A549 (cell line): ENCODE results near the gene ALDH1B1. TPM values are rescaled to one million over a fixed set of nuclear protein-coding genes. Genes with fewer than 3 reads are reported as not detected.
"Not testable (repeated sequence)": the region's sequence is repeated elsewhere in the genome, so short reads cannot be mapped to it uniquely, and the experiment has no call there.

Experiments used
- ATAC-seq, 2 experiments: fragments of 200-7000 bp in 1 of 2; fragments of >200 bp in 1 of 2; cut with Nextera tagmentation in 1 of 2; cut with Tn5 transposase in 1 of 2; 3 replicates each; pipeline versions ENCODE4 v1.8.0 to v1.9.1; 2018 to 2020; ENCODE audit warnings: mild to moderate bottlenecking in 1 of 2, moderate library complexity in 1 of 2
- CTCF ChIA-PET: fragments of 300-600 bp; sonication (Branson Sonifier 250); formaldehyde crosslinking; extraction: SDS; loops from one replicate; lab custom pipeline; 2021; ENCODE audit warnings: antibody characterized with exemption, inconsistent platforms; lab: Yijun Ruan, JAX
- POLR2A ChIA-PET: fragments of 350-600 bp; formaldehyde crosslinking; extraction: SDS; loops from one replicate; lab custom pipeline; 2021; ENCODE audit warnings: antibody characterized with exemption, inconsistent platforms; lab: Yijun Ruan, JAX
- DNase-seq, 2 experiments: peaks; one replicate each; pipeline versions ENCODE4 v3.0.0 to v3.0.0-alpha.2; 2011 to 2016; ENCODE audit warnings: low read depth in 1 of 2, low spot score in 1 of 2
- FAIRE-seq: peaks from 2 replicates; lab custom pipeline; 2011; peaks lifted over from hg19 to GRCh38; lab: Jason Lieb, UNC
- H3K27ac ChIP-seq, 2 experiments: fragments of >200 bp; sonication (Bioruptor Twin); formaldehyde crosslinking; 3 replicates each; pipeline ENCODE4 v1.5.1; 2016 to 2017
- H3K4me1 ChIP-seq: fragments of >200 bp; sonication (Bioruptor Twin); formaldehyde crosslinking; 3 replicates; pipeline ENCODE4 v1.6.1; 2016
- H3K4me2 ChIP-seq: fragments of >200 bp; sonication (Bioruptor Twin); formaldehyde crosslinking; 3 replicates; pipeline ENCODE4 v1.6.1; 2016
- H3K4me3 ChIP-seq: fragments of >200 bp; sonication (Bioruptor Twin); formaldehyde crosslinking; 3 replicates; pipeline ENCODE4 v1.5.1; 2016
- H3K9me3 ChIP-seq: fragments of >200 bp; sonication (Bioruptor Twin); formaldehyde crosslinking; 3 replicates; pipeline ENCODE4 v1.6.1; 2016
- GATA3 ChIP-seq: IDR thresholded peaks from 2 replicates; pipeline ENCODE4 v1.6.1; 2012; ENCODE audit warnings: borderline replicate concordance
- HDAC2 ChIP-seq: fragments of 200-600 bp; sonication (generic); IDR thresholded peaks from 2 replicates; pipeline ENCODE4 v1.6.1; 2016
- KDM1A ChIP-seq: fragments of 200-600 bp; sonication (generic); IDR thresholded peaks from 2 replicates; pipeline ENCODE4 v1.6.1; 2016; ENCODE audit warnings: low read depth, mild to moderate bottlenecking
- MAFK ChIP-seq: fragments of 450-650 bp; IDR thresholded peaks from 2 replicates; pipeline ENCODE4 v1.6.1; 2014; ENCODE audit not compliant: partially characterized antibody
- NFE2L2 ChIP-seq: fragments of 150-350 bp; conservative IDR thresholded peaks from 2 replicates; pipeline ENCODE4 v1.6.1; 2014; ENCODE audit warnings: low read length
- NPAS2 ChIP-seq: fragments of 250-450 bp; sonication (Bioruptor Pico); IDR thresholded peaks from 2 replicates; pipeline ENCODE4 v1.8.0; 2022; ENCODE audit warnings: mild to moderate bottlenecking, moderate library complexity, borderline replicate concordance
- RAD21 ChIP-seq, 2 experiments: fragments of >200 bp in 1 of 2; sonication (Bioruptor Twin) in 1 of 2; formaldehyde crosslinking in 1 of 2; IDR thresholded peaks in 1 of 2; conservative IDR thresholded peaks in 1 of 2; 2 replicates in 1 of 2; 3 replicates in 1 of 2; pipeline ENCODE4 v1.6.1; 2012 to 2018; ENCODE audit warnings: inconsistent platforms in 1 of 2
- SREBF2 ChIP-seq: fragments of 450-650 bp; IDR thresholded peaks from 2 replicates; pipeline ENCODE4 v1.6.1; 2014; ENCODE audit warnings: mild to moderate bottlenecking, moderate library complexity
- TFCP2L1 ChIP-seq: fragments of 250-450 bp; sonication (Bioruptor Pico); IDR thresholded peaks from 2 replicates; pipeline ENCODE4 v1.5.0; 2021; ENCODE audit warnings: mild to moderate bottlenecking
- TP53 ChIP-seq: fragments of 250-450 bp; sonication (Bioruptor Pico); IDR thresholded peaks from 2 replicates; pipeline ENCODE4 v1.5.0; 2021; ENCODE audit warnings: mild to moderate bottlenecking, moderate library complexity
- ZC3H11A ChIP-seq: fragments of 450-650 bp; IDR thresholded peaks from 2 replicates; pipeline ENCODE4 v1.6.1; 2014; ENCODE audit warnings: antibody characterized with exemption, mild to moderate bottlenecking
- ZFP36 ChIP-seq: fragments of 450-650 bp; IDR thresholded peaks from 2 replicates; pipeline ENCODE4 v1.6.1; 2014; ENCODE audit warnings: borderline replicate concordance; ENCODE audit not compliant: partially characterized antibody
- ZNF302 ChIP-seq: fragments of 250-450 bp; sonication (Bioruptor Pico); IDR thresholded peaks from 2 replicates; pipeline ENCODE4 v1.9.0; 2021; ENCODE audit warnings: inconsistent platforms, mild to moderate bottlenecking, moderate library complexity
- ZSCAN20 ChIP-seq: fragments of 250-450 bp; sonication (Bioruptor Pico); IDR thresholded peaks from 2 replicates; pipeline ENCODE4 v1.8.0; 2022; ENCODE audit warnings: mild to moderate bottlenecking, moderate library complexity
- WGBS: methylation state at CpG from one replicate; pipeline ENCODE4 v1.1.6; 2017; ENCODE audit errors: missing lambda C conversion rate; 5-methylcytosine and 5-hydroxymethylcytosine counted together
- polyA plus RNA-seq, 4 experiments: library from polyadenylated mRNA; depleted of rRNA in 3 of 4; stranded (reverse); fragments of >200 nt; fragmentation: RNase III in 1 of 4; extraction: RNeasy Plus Mini Kit Qiagen cat#74134 plus additional on column Dnase treatment in 1 of 4; gene quantifications; 2 replicates in 3 of 4; 3 replicates in 1 of 4; pipeline ENCODE4 v1.2.3, GENCODE V29; 2011 to 2017
- TF ChIP-seq, protein P1 (sequence below): fragments of >200 bp; sonication (Bioruptor Twin); formaldehyde crosslinking; IDR thresholded peaks from 3 replicates; pipeline ENCODE4 v1.6.1; 2016
- TF ChIP-seq, protein P2 (sequence below): fragments of 450-650 bp; IDR thresholded peaks from 2 replicates; pipeline ENCODE4 v1.6.1; 2014; ENCODE audit warnings: antibody characterized with exemption

Gene ALDH1B1
- polyA plus RNA-seq, 2 of the 4 experiments (the other 2 are of a cell fraction): 40.2 to 71.8 TPM

DNA sequence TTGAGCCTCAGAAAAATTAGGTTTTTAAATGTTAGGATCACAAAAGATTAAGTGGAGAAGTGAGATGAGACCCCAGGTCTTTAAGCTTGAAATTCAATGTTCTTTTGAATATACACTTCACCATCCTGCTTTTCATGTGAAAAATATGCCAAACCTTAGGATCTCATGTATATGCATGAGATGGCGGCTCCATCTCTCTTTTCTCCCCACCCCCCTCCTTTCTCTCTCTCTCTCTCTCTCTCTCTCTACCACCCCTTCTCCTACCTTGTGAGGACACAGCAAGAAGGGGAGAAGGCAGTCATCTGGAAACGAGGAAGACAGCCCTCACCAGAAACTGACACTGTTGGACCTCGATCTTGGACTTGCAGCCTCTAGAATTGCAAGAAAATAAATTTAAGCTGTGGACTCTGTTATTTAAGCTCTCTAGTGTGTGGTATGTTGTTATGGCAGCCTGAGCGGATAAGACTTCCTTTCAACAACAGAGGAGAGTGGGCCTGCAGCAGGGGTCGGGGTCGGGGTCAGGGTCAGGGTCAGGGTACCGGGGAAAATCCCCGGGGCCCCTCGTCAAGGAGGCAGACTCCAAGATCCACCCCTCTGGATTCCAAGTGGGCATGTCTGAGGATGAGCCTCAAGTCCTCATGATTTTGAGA lies 16.4 kb upstream of the ALDH1B1 start:
- H3K4me2 ChIP-seq: no peak overlapping the region
- no peak for ATAC-seq
- no peak overlapping the region for H3K4me3 ChIP-seq
- no peak for FAIRE-seq
- CTCF ChIA-PET: interaction anchor here (1.0 to 3.0 kb wide), 9 partner anchors 10 to 463 kb away, joined by 3 to 15 read pairs (median 5); partner anchors contain the start of gene ALDH1B1
- TF ChIP-seq MAFK (no peak), KDM1A (no peak), RAD21 (conservative IDR thresholded peaks at IDR 0.05 in 1 of 2, IDR thresholded peaks at IDR 0.05 in 1 of 2) (no peak), ZFP36 (no peak)
- TF ChIP-seq, protein P1, sequence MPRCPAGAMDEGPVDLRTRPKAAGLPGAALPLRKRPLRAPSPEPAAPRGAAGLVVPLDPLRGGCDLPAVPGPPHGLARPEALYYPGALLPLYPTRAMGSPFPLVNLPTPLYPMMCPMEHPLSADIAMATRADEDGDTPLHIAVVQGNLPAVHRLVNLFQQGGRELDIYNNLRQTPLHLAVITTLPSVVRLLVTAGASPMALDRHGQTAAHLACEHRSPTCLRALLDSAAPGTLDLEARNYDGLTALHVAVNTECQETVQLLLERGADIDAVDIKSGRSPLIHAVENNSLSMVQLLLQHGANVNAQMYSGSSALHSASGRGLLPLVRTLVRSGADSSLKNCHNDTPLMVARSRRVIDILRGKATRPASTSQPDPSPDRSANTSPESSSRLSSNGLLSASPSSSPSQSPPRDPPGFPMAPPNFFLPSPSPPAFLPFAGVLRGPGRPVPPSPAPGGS: no peak
- POLR2A ChIA-PET: no interaction called here
- H3K9me3 ChIP-seq: no peaks in the 10 kb centered on the region
- H3K4me1 ChIP-seq: peaks cover 9% of the 10 kb centered on the region
- no peak overlapping the region for H3K27ac ChIP-seq
- 64% methylated on average over 9 of the region's 9 CpGs for WGBS
- DNase-seq: no peak

DNA sequence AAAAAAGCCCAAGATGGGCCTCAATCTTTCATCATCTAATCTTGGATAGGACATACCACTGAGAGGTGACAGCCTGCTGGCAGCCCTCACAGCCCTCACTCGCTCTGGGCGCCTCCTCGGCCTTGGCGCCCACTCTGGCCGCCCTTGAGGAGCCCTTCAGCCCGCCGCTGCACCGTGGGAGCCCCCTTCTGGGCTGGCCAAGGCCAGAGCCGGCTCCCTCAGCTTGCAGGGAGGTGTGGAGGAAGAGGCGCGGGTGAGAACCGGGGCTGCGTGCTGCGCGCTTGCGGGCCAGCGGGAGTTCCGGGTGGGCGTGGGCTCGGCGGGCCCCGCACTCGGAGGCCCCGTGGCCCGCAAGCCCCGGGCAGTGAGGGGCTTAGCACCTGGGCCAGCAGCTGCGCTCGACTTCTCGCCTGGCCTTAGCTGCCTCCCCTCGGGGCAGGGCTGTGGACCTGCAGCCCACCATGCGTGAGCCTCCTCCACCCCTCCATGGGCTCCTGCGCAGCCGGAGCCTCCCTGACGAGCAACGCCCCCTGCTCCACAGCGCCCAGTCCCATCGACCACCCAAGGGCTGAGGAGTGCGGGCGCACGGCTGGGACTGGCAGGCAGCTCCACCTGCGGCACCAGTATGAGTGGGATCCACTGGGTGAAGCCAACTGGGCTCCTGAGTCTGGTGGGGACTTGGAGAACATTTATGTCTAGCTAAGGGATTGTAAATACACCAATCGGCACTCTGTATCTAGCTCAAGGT lies 15.0 kb upstream of the ALDH1B1 start:
- CTCF ChIA-PET: interaction anchor here (1.0 to 3.0 kb wide), 8 partner anchors 9 to 58 kb away, joined by 3 to 12 read pairs (median 4); partner anchors contain the start of gene ALDH1B1
- not testable (repeated sequence) for FAIRE-seq
- WGBS: 91% methylated on average over 34 of the region's 42 CpGs

DNA sequence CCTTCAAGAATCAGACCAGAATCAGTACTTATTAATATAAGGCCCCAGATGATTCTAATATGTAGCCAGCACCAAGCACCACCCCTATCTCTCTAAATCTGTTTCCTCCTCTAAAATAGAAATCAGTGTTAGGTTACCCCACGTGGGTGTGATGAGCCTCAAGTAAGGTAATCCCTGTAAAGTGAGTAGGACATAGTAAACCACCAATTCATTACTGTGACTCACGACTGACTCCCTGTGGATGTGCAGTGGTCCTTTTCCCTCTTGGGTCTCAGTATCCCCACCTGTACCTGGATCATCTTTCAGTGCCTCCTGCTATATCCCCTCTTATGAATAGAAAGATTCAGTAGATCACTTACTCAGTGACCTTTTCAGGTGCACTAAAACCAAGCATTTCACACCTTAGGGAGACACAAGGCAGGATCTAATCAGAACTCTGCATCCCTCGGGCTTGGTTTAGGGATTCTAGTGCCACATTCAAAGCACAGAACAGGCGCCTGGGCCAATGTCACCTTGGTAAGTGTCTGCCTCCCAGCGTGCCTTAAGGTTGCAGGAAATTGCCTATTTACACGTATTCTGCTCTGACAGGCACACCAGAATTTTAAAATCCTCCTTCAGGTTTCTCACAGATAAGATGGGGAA lies 12.2 kb upstream of the ALDH1B1 start:
- Histone ChIP-seq H3K4me1 (peaks cover 23% of the 10 kb centered on the region), H3K4me3 (no peak overlapping the region), H3K27ac (peak overlapping the region; percentile 69 to 80), H3K4me2 (peak overlapping the region; percentile 52), H3K9me3 (peaks cover 14% of the 10 kb centered on the region; the same call in 1 of the 3 replicates)
- CTCF ChIA-PET: no interaction called here
- ATAC-seq (no peak), FAIRE-seq (no peak), DNase-seq (no peak)
- 82% methylated on average over 6 of the region's 6 CpGs for WGBS
- POLR2A ChIA-PET: no interaction called here
- TF ChIP-seq ZSCAN20 (CRISPR knock-in tag) (no peak), GATA3 (no peak), HDAC2 (no peak), SREBF2 (no peak), NPAS2 (no peak), TP53 (no peak), ZNF302 (no peak), TFCP2L1 (CRISPR knock-in tag) (no peak), NFE2L2 (no peak)

More for the DNA sequence above, 15.0 kb upstream of the ALDH1B1 start:
- H3K4me2 ChIP-seq, H3K27ac ChIP-seq, ATAC-seq, H3K9me3 ChIP-seq, DNase-seq, H3K4me3 ChIP-seq, POLR2A ChIA-PET: not testable (repeated sequence)
- peaks cover 17% of the 10 kb centered on the region for H3K4me1 ChIP-seq

DNA sequence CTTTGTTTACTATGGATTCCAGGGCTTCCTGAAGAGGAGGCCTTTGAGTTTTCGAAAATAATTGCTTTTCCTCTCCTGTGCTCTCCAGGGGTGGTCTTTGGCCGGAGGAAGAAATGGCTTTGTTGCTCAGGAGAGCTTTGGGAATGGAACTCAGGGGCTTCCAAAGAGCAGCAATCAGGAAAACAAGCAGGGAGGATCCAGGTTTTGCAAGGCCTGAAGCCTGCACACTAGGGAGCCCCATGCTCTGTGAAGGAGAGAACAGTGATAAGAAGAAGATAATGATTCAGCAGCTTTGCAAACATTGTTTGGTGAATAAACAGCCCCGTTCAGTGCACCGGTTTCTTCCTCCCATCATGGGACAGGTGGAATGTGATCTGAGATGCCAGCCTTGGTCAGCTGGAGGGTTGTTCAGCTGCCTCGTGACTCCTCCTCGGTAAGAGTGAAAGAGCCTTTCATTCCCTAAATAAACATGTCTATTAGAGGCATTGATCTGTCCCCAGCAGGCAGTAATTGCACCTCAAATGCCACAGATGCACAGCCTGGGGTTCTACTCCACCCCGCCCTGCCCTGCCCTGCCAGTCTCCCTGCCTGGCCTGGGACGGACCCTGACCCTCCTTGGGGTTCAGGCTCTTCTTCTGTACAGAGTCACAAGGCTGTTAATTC lies 11.5 kb upstream of the ALDH1B1 start:
- Histone ChIP-seq H3K9me3 (peaks cover 16% of the 10 kb centered on the region; the same call in 1 of the 3 replicates), H3K4me1 (peaks cover 23% of the 10 kb centered on the region), H3K4me2 (peak overlapping the region; percentile 52), H3K27ac (peak overlapping the region; percentile 69 to 80), H3K4me3 (no peak overlapping the region)
- DNase-seq (peak; percentile 27 to 60), FAIRE-seq (no peak), ATAC-seq (peak; percentile 78 to 80)
- ChIA-PET POLR2A (no interaction called here), CTCF (interaction anchor here (2.2 kb wide), 1 partner anchor 20 kb away, joined by 9 read pairs; no protein-coding TSS in a partner anchor)
- WGBS: 33% methylated on average over 8 of the region's 8 CpGs
- TF ChIP-seq TFCP2L1 (CRISPR knock-in tag) (no peak), MAFK (peak; percentile 25), ZC3H11A (no peak)
- TF ChIP-seq, protein P2, sequence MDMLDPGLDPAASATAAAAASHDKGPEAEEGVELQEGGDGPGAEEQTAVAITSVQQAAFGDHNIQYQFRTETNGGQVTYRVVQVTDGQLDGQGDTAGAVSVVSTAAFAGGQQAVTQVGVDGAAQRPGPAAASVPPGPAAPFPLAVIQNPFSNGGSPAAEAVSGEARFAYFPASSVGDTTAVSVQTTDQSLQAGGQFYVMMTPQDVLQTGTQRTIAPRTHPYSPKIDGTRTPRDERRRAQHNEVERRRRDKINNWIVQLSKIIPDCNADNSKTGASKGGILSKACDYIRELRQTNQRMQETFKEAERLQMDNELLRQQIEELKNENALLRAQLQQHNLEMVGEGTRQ: peak; percentile 65
